ENCODE measurements around the gene ZBTB9. TPM values are rescaled to one million over a fixed set of nuclear protein-coding genes. Genes with fewer than 3 reads are reported as not detected.

The ZBTB9 gene
- total RNA-seq, 4 donors from 2014 or later, result 2.8 to 4.8 (median 3.3) TPM

DNA sequence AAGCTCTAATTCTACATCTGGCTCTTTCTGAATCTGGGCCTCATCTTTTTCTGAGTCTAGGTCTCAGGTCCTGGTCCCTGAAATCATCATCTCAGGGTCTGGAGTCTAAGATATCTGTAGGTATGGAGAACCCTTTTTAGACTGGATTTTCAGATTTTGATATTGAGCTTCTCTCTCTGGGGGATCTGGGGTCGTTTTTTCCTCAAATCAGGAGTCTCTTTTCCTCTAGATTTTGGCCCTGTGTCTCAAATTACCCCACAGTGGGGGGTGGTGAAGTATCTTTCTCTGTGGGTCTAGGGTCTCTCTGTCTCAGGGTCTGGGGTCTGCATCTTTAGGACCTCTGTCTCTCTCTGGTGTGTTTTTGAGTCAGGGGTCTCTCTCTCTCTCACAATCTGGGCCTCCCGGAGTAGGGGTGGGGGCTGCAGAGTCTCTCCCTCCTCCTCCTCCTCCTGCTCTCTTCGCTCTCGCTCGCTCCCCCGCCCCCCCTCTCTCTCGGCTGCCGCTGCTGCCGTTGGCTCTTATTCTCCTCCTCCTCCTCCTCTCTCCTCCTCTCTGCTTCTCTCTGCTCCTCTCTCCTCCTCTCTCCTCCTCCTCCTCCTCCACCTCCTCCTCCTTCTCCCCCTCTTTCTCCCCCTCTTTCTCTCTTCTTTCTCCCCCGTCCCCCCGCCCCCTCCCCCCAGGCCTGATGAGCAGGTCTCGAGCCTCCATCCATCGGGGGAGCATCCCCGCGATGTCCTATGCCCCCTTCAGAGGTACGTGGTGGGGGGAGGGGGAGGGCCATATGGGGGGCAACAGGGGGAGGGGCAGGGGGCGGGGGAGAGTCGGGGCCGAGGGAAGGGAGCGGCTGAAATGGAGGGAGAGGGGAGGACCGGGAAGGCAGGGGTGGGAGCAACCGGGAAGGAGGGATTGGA lies 34.5 kb upstream of the ZBTB9 start, which contains the start of gene SYNGAP1:
SYNGAP1 (plus strand) TSS at position 486 of the 911 bp plus-strand sequence; CDS start at position 686, 200 bp downstream.
- intact Hi-C loops (cut with DNase I), result loop anchor here (10.0 kb wide), 1 partner anchor 155 kb away; no protein-coding TSS in a partner anchor
- Histone ChIP-seq H3K36me3 (peaks cover 1 to 17% (median 14%) of the 10 kb centered on the region in 3 donors), H3K4me1 (peaks cover 37 to 69% (median 45%) of the 10 kb centered on the region in 3 donors), H3K4me3 (peak within 1 kb of the TSS; percentile 2 to 85 (median 38)), H3K9me3 (no peaks in the 10 kb centered on the region), H3K27me3 (no peaks in the 10 kb centered on the region), H3K27ac (peak within 1 kb of the TSS; percentile 89 to 99 (median 96))
- TF ChIP-seq, protein P1, sequence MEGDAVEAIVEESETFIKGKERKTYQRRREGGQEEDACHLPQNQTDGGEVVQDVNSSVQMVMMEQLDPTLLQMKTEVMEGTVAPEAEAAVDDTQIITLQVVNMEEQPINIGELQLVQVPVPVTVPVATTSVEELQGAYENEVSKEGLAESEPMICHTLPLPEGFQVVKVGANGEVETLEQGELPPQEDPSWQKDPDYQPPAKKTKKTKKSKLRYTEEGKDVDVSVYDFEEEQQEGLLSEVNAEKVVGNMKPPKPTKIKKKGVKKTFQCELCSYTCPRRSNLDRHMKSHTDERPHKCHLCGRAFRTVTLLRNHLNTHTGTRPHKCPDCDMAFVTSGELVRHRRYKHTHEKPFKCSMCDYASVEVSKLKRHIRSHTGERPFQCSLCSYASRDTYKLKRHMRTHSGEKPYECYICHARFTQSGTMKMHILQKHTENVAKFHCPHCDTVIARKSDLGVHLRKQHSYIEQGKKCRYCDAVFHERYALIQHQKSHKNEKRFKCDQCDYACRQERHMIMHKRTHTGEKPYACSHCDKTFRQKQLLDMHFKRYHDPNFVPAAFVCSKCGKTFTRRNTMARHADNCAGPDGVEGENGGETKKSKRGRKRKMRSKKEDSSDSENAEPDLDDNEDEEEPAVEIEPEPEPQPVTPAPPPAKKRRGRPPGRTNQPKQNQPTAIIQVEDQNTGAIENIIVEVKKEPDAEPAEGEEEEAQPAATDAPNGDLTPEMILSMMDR (IDR thresholded peaks at IDR 0.05), result no peak
- peak in 1 of 4 donors; percentile 28 for TF ChIP-seq POLR2A (IDR thresholded peaks at IDR 0.05)
- DNase-seq, result no peak
- 5 to 6% methylated on average over 13 to 14 of the region's 22 CpGs for WGBS, 2 donors

DNA sequence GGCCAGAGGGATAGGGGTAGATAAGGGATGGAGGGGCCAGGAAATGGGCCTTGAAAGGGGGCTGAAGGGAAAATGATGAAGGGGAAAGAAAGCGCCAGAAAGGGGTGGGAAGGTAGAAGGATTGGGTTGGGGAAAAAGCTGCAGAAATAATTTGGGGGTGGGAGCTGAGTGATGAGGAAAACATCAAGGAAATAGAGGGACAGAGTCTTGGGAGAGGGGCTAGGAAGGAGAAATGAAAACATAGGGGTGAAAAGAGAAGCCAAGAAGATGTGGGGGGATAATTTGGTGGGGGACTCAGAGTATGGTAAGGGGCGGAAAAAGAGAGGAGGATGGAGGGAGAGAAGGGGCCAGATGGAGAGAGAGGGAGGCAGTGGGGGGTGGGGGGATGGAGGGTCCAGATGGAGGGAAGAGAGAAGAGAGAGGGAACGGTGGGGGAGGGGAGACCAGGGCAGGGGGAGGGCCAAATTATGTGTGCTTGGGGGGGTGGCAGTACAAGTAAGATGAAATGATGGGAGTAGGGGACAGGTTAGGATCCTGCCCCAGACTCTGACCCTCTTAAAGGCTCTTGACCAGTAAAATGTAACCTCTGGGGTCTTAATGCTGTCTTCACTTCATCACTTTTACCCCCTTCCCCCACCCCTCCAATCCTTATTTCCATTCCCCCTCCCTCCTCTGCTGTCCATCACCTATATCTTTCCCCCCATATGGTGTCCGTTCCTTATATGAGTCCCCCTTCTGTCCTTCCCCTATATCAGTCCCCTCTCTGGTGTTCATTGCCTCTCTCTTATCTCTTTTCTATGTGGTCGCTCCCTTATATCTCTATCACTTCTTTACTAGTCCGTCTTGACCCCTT lies 33.7 kb upstream of the ZBTB9 start:
- Histone ChIP-seq H3K4me3 (peak overlapping the region; percentile 2 to 62 (median 38)), H3K9me3 (no peaks in the 10 kb centered on the region), H3K36me3 (peaks cover 0 to 8% (median 5%) of the 10 kb centered on the region in 3 donors), H3K27me3 (no peaks in the 10 kb centered on the region), H3K4me1 (peaks cover 35 to 67% (median 43%) of the 10 kb centered on the region in 3 donors), H3K27ac (peak overlapping the region; percentile 81 to 99 (median 92))
- intact Hi-C loops (cut with DNase I), result no loop called here
- 60 to 69% methylated on average over 6 of the region's 6 CpGs for WGBS, 2 donors
- no peak for TF ChIP-seq POLR2A (IDR thresholded peaks at IDR 0.05)
- TF ChIP-seq, protein P1 (IDR thresholded peaks at IDR 0.05), result no peak
- no peak for DNase-seq

DNA sequence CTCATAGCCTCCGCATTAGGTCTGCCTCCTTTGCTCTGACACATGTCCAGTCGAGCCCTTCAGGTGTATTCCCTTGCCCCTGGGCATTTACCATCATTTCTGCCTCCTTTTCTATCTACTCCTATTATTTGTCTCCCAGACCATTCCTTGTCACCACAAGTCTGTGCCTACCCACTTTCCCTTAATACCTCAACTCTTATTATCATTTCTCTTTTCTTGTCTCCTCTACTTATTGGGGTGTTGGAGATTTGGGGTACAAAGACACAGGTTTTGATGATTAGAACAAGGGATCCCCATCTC lies 33.1 kb upstream of the ZBTB9 start:
- intact Hi-C loops (cut with DNase I), result no loop called here
- Histone ChIP-seq H3K4me1 (peaks cover 37 to 67% (median 38%) of the 10 kb centered on the region in 3 donors), H3K4me3 (no peak overlapping the region), H3K27me3 (no peaks in the 10 kb centered on the region), H3K36me3 (peaks cover 0 to 3% (median 0%) of the 10 kb centered on the region in 3 donors), H3K9me3 (no peaks in the 10 kb centered on the region), H3K27ac (peak overlapping the region in 2 of 4 donors; percentile 96 to 99)
- 67 to 69% methylated on average over 2 of the region's 2 CpGs for WGBS, 2 donors
- TF ChIP-seq POLR2A (IDR thresholded peaks at IDR 0.05), result no peak
- DNase-seq, result no peak

DNA sequence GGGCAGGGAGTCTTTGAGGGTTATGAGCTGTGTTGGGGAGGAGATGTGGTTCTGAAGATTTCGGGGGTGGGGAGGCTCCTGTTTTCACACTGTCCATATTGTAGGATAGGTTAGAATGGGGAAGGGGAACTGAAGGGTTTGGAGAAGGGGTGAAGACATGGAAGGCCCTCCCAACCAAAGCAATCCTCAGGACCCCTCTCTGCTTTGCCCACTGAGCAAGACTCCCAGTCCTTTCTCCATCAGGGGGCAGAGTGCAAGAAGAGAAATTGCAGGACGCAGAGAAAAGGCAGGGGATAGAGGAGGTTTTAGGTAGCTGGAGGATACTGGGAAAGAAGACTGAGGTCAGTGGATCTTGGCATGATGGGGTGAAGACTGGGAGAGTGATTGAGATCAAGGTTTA lies 30.6 kb upstream of the ZBTB9 start:
- peaks cover 39 to 70% (median 44%) of the 10 kb centered on the region in 3 donors for H3K4me1 ChIP-seq
- H3K36me3 ChIP-seq, result no peaks in the 10 kb centered on the region
- H3K4me3 ChIP-seq, result no peak overlapping the region
- peak overlapping the region in 2 of 4 donors; percentile 96 for H3K27ac ChIP-seq
- intact Hi-C loops (cut with DNase I), result no loop called here
- no peaks in the 10 kb centered on the region for H3K27me3 ChIP-seq
- TF ChIP-seq, protein P1 (IDR thresholded peaks at IDR 0.05), result no peak
- no peak for TF ChIP-seq POLR2A (IDR thresholded peaks at IDR 0.05)
- H3K9me3 ChIP-seq, result no peaks in the 10 kb centered on the region
- WGBS, 2 donors, result 93 to 95% methylated on average over 2 of the region's 2 CpGs
- no peak for DNase-seq

DNA sequence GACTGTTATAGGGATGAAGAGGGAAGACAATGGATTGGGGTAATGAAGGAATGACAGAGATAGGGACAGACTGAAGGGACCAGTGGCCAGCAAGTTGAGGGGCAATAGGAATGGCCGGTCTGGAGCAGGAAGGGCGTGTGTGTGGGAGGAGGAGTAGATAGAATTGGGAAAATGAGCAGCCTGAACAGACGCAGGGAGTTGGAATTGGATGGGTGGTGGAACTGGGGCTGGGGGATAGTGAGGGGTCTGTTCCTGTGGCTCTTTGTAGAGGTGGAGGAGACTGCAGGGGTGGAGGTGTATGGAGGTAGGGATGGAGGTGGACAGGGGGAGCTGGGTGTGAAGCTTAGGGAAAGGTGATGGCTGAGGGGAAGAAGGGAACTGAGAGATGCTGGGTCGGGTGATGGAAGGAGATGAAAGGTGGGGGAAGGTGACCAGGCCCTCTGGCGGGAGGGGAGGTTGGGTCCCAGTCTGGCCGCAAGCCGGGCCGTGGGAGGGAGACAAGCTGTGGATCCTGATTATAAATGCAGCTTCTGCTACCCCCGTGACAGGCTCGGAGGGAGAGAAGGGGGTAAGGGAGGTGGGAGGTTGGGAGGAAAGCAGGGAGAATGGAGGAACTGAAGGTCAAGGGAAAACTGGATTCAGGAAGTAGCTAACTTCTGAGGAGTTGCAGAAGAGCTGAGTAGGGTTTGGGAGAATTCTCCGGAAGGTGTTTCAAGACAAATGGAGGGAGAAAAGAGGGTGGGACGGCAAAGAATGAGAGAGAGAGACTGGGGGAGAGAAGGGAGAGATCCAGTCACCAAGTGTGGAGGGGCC lies 29.3 kb upstream of the ZBTB9 start:
- Histone ChIP-seq H3K27ac (peak overlapping the region; percentile 91 to 96 (median 94)), H3K9me3 (no peaks in the 10 kb centered on the region), H3K36me3 (no peaks in the 10 kb centered on the region), H3K4me1 (peaks cover 38 to 70% (median 40%) of the 10 kb centered on the region in 3 donors), H3K27me3 (no peaks in the 10 kb centered on the region), H3K4me3 (peak overlapping the region; percentile 52 to 68 (median 62))
- 15 to 16% methylated on average over 12 of the region's 12 CpGs for WGBS, 2 donors
- peak in 1 of 4 donors; percentile 43 for TF ChIP-seq POLR2A (IDR thresholded peaks at IDR 0.05)
- TF ChIP-seq, protein P1 (IDR thresholded peaks at IDR 0.05), result no peak
- intact Hi-C loops (cut with DNase I), result no loop called here
- DNase-seq, result no peak
